GM18870 (cell line): ENCODE results near the gene STK11.
A peak's percentile ranks its signal among the peaks of the same experiment; 100 is the strongest.

Experiments used
- ATAC-seq: cut with Tn5 transposase; IDR thresholded peaks from one replicate; pipeline ENCODE4 v1.9.1; 2021; ENCODE audit warnings: moderate library complexity; ENCODE audit not compliant: unreplicated experiment

The STK11 gene

DNA sequence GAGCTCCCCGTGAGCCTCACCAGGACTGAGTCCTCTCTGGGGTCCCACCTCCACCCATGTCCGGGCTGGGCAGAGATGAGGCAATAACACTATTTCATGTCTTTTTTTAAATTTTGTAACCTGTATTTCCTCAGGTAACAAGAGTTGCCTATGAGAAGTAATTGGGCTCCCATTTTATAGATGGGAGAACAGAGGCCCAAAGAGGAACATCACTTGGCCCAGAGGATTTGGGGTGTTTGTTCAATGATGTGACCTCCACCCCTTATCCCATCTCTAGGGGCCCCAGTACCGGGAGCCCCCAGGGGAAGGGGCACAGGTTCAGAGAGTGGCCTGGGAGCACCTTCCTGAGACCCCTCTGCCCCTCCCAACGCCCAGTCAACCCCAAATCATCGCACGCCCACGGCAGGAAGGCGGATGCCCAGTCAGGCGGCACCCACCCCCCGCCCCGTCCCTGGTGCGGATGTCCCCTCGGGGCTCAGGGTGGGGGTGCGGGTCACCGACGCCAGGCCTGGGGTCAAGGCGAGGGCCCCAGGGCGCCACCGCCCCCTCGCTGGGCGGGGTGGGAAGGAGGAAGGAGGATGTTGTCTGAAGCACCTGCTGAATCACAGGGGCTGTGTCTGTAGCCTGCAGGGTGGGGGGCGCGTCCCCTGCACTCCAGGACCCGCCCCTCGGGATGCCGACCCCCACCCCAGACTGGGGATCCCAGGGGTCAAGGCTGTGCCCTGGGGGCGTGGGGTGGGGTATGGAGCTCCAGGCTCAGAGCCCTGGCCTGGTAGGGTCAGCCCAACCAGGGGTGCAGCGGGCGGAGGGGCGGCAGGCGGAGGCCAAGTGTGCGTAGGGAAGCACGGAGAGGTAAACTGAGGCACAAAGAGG is 54.5 kb downstream of the STK11 start:
- no peak for ATAC-seq

DNA sequence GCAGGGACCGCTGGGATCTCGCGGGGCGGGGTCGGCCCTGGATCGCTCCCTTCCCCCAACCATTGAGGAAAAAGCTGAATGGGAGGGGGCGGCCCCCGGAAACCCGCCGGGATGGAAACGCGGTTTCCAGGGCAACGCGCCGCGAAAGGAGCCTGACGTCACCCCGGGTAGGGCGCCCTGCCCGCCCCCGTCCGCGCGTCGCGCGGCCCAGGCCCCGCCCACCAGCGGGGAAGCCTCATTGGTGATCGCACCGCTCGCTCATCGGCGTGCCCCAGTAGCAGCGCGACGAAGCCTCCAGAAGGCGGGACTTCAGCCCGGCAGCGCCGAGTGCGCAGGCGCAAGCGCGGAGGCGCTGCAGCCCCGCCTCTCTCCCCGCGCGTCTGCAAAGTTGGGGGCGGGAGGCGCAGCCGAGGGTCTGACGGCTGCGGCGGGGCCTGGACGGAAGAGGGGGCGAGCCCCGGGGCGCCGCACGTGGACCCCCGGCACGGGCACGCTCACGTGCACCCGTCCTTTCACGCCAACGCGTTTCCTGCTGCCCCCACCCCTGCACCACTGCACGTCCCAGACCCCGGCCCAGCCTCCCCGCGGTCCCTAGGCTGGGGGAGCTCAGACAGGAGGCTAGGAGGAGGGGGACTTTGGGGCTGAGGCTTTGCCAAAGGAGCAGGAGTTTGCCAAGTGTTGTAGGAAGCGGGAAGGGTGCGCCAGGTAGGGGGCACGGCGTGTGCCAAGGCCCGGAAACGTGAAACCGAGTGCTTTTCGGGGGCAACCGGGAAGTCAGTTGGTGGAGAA is 55.4 kb downstream of the STK11 start:
- ATAC-seq, result no peak

DNA sequence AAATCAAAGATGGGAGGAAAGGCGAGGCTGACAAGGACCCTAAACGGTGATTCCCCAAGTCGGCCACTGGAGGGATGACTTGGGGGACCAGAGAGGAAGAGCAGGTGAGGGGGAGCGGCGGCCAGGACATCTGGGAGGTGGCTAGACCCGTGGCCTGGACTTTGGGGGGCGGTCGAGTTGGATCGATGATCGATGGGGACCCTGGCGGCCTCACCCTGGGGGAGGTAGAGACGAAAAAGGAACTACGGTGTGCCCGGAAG is 55.9 kb downstream of the STK11 start:
- no peak for ATAC-seq

DNA sequence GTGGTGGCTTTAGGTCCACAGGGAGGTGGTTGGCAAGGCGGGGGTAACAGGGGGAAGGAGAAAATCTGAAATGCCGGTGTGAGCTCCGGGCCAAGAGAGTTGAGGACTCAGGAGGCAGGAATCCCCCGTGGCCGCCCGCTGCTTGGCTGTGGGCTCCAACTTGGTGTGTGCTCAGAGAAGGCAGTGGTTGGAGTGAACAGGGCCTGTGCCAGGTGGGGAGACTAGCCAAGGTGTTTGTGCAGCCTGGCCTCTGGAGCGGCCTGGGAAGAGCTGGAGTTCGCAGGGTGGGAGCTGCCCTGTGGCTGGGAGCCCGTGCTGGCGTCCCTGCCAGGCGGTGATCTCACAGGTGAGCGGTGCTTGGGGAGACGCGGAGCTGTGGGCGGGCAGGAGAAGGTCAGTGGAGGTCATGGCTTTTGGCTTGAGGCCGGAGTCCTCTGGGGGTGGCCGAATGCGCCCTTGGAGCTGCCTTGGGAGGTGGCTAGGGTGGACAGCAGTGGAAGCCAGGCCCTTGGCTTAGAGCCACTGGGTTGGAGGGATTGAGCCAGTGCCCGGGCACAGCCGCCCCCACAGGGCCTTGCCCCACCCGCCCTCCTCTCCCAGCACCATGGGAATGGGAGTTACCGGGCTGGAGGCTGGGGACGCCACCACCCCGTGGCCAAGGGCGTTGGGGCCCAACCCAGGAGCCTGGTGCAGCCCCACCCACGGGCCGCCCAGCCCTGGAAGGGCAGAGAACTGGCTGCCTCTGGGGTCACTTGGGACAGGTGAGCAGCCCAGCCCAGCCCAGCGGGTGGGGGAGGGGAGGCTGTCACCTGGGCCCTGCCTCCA is 56.4 kb downstream of the STK11 start:
- no peak for ATAC-seq

DNA sequence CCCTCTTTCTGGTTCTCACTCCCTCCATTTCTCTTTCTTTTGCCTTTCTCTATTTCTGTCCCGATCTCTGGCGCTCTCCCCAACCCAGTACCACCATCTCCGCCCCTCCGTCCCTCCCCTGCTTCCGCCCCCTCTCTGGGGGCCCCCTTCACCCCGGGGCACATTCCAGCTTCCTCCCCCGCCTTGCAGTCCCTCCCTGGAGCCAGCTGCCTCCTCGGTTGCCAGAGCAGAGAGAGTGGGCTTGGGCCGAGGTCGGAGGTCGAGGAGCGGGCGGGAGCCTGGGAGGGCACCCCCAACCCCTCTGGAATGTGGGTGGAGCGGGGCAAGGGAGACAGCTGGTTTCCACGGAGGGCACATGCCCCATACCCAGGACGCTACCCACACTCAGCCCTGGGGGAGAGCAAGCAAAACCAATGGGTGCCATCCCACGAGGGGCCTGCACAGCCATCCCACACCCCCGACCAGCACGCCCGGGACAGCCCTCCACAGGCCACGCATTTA is 57.1 kb downstream of the STK11 start:
- ATAC-seq, result no peak

DNA sequence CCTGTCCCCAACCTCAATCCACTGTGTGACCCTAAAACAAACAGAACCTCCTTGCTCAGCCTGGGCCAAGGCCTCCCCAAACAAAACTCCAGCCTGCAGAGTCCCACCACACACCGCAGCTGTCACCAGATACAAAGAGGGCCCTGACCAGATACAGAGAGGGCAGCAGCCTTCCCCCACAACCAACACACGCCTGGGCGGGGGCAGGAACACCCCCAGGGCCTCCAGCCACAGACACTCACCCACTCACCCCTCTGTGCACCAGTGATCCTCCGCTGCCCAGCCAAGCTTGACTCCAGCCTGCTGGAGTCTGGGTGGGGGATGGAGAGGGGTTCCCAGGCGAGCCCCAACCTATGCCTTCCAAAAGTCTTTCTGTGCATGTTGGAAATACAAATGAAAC is 57.6 kb downstream of the STK11 start:
- ATAC-seq, result no peak

DNA sequence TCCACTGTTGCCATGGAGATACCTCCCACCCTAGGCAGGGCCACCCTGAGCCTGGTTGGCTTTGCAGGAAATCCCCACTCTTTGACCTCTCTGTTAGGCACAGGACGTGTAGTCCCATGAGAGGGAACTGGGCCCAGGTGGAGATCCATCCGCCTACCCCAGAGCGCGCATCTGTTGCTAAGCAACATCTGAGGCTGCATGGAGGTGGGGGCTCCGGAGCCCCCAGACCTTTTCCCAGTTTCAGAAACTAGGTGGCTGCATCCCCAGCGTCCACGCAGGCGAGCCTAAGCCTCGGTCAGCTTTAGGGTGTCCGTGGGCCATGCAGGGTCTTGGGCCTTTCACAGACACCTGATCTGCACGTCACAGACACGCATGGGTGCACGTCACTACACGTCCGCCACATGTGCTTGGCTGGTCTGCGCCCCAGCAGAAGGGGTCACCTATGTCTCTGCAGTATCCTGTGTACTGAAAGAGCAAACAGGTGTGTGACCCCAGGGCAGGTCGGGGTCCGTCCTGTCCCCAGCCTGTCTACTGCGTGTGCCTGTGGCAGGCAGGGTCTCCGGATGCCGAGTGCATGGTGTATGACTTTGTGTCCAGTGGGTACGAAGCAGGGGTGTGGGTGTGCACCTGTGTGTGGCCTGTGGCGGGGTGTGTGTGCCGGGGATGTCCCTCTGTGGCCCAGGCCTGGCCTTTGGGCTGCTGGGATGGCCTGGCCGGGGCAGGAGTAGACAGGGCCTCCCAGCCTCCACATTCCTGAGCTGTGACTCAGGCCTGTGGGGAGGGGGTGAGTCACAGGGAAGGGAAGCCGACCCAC is 59.4 kb downstream of the STK11 start:
- ATAC-seq, result no peak

DNA sequence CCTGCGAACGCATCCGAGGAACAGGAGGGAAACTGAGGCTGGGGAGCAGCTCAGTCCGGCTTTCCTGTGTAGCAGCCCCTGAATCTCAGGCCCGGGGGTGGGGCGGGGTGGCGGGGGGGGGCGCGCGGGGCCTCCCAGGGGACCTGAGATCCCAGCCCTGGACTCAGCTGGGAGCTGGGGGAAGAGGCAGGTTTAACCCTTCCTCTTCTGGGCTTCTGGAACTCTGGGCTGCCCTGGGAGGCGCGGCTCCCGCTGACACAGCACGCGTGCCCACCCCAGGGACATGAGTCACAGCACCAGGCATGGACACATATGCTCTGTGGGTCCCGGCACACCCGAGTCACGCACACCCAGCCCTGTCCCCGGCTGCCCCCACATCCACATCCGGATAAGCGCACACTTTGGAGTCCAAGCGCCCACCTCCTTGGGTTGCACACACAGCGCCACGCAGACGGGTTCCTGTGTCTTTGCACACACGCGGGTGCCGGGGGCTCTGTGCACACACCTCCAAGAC is 60.1 kb downstream of the STK11 start:
- no peak for ATAC-seq

DNA sequence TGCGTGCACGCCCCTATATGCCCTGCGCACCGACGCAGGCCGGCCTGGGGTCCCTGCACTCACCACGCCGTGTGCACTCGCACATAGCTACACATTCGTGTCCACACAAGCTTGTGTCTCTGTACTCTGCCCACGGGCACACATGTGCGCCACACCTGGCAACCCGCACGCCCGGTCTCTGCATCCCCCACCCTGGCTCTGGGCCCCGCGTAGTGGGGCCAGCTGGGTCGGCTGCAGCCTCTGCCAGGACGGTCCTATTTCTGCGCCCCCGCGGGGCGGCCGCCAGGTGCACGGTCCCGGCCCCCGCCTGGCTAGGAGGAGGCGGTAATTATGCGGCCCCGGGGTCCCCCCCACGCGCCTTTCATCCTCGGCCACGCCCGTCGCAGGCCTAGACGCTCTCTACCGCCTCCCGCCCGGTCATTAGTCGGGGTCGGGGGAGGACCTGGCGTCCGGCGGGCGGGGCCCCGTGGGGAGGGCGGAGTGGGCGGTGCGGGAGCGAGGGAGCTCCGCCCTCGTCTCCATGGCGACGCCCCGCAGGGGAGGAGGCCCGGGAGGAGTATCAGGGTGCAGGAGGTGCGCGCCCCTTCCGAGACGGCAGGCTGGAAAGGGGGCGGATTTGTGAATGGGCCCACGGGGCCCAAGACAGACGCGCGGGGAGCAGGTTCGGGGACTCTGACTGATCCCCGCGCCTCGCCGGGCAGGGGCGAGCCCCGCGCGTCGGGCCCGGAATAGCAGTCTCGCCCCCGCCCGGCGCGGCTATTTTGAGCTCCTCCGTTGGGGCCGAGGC is 60.7 kb downstream of the STK11 start:
- ATAC-seq, result peak; percentile 32

DNA sequence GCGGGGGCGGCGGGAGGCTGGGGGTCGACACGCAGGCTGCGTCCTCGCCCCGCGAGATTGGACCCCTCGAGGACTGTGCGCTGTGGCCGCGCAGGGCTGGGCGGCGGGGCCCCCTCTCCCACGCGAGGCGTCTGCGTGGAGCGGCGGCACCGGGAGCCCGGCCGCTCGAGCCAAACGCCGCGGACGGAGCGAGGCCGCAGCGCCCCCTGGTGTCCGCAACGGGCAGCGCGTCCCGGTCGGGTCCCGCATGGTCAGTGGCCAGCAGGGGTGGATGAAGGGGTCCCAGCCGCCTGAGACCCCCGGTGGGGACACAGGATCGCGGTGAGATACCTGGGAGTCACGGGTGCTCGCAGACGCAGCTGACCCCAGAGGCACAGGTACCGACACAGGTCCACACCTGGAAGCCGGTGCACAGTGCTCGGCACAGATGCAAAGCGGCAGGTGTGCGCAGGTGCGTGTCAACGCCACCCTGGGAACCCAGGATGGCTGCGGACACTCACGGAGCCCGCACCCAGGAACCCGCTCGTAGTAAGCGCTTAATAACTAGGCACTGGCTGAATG is 61.4 kb downstream of the STK11 start:
- peak; percentile 11 for ATAC-seq

DNA sequence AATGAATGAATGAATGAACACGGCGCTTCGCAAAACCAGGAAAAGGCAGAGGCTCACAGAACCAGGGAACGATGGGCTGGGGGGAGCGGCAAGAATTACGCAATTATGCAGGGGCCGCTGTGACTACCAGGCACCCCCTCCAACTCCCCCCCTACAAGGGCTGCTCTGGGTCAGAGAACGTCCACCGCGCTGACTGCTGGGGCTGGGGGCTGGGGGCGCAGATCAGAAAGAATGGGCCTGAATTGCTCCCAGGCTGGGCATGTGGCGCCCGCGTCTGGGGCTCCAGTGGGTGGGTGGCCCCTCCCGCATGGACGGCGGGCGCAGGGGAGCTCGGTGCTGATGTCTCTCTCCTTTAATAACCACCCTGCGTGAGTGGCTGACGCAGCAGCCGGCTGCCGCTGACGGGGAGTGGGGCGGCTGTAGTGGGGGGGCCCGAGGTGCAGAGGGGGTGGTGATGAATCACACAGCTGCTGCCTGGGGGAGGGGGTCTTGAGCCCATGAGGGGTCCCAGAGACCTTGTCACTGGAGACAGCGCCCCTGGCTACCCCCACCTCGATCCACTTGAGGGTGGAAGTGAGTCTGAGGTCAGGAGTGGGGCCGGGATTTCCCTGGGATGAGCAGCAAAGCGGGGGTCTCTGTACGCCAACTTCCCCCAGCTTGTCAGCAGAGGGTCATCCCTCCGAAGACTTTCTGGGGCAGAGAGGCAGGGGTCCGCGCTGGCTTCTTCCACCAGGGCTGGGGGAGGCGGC is 62.1 kb downstream of the STK11 start:
- no peak for ATAC-seq

DNA sequence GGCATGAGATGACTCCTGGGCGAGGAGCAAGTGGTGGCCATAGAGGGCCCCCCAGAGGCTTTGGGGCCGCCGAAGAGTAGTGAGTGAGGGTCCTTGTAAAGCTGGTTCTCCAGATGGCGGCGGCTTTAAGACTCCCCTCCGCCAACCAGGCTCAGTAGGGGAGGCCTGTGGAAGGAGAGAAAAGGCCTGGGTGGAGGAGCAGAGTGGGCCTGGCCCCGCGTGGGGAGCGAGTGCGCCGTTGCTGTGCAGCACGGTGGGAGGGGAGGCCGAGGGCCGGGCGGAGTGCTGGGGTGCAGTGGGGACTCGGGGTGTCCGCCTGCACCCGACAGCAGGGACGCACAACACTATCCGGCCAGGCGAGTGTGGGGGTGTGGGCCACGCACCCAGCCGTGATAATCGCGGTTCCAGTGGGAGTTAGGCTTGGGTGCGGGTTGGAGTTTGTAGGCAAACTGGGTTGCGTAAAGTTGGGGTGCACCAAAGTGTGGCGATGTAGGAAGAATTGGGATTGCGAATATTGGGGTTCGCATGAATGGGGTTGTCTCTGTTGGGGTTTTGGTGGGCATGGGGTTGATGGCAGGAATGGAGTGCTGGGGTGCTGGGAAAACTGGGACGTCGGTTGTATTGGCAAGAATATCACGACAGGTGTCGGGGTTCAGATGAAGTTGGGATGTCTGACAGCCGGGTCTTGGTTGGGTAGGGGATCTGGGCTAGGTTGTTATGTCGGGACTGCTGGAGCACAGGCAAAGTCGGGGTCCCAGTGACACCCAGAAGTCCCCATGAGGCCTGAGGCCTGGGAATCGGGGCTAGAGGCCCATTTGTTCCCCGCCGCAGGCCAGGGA is 62.9 kb downstream of the STK11 start:
- ATAC-seq, result no peak

DNA sequence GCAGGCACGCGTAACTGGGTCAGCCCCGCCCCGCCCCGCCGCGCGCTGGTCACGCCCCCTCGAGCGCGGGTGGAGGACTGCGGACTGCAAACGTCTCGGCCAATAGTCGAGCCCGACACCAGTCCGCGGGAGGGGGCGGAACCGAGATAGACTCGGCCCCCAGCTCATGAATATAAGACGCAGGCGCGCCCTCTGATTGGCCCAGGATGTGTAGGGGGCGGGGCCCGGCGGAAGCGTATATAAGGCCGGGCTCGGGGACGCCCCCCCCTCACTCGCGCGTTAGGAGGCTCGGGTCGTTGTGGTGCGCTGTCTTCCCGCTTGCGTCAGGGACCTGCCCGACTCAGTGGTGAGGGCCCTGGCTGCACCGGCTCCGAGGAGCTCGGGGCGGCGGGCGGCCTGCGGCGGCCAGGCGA is 63.5 kb downstream of the STK11 start, which contains the start of gene CIRBP:
CIRBP (plus strand) TSS at position 268 of the 413 bp plus-strand sequence. CDS start 1,602 bp downstream, outside the sequence.
- peak; percentile 48 for ATAC-seq

DNA sequence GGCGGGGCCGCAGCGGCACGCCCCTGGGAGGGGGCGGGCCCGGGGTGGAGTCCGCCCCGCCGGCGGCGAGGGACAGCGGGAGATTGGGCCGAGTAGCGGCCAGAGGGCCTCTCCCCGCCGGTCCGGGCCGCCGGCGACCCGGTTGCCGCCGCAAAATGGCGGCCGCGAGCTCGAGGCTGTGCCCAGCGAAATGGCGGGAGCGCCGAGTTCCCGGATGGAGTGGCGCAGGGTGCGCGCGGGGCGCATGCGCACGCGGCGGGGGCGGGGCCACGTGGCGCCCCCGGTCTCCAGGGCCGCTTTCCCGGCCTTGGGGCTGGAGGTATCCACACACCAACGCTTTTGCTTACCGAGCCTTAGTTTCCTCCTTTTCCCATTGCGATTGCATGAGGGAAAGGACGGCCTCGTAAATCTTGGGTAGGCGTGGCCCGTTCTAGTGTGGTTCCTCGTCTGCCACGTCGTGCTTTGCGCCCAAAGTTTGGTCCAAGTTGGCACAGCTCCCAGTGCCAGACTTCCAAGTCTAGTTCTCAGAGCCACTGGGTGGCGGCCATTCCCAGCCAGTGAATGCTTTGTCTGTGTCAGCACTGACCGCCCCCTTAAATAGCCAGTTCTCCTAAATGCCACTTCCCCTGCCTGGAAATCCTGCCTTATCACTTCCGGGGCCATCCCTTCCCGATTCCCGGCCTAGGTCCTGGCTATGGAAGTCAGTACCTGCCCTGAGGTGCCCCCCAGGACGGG is 64.1 kb downstream of the STK11 start:
- ATAC-seq, result peak; percentile 4

DNA sequence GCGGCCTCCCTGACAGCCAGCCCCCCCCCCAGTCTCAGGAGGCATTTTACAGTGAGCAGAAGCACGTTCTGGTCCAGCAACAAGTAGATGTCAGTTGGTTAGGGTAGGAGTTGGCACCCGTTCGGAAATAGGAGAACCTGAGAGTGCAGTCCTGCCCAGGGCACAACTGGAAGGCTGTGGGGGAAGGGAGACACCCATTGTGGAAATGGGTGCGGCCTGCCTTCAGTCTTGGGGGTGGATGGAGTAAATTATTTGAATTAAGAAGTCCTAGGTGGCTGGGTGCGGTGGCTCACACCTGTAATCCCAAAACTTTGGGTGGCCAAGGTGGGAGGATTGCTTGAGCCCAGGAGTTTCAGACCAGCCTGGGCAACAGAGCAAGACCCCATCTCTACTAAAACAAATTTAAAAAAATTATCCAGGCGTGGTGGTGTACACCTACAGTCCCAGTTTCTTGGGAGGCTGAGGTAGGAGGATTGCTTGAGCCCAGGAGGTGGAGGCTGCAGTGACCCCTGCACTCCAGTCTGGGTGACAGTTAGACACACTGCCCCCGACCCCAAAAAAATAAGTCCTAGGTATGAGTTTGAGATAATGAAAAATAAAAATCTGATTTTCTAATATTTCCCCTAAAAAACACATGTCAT is 64.8 kb downstream of the STK11 start:
- no peak for ATAC-seq

DNA sequence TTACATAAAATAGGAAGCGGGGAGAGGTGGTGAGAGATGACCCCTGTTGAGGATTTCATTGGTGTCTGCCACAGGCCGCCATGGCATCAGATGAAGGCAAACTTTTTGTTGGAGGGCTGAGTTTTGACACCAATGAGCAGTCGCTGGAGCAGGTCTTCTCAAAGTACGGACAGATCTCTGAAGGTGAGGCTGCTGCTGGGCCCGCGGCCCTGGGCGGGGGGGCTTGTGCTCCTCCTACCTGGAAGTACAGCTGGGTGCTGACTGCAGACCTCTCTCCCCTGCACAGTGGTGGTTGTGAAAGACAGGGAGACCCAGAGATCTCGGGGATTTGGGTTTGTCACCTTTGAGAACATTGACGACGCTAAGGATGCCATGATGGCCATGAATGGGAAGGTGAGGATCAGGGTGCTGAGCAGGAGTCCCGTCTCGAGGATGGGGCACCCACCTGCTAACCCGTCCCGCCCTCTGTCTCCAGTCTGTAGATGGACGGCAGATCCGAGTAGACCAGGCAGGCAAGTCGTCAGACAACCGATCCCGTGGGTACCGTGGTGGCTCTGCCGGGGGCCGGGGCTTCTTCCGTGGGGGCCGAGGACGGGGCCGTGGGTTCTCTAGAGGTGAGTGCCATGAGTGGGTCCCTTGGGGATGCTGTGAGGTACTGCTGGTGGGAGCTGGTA is 65.4 kb downstream of the STK11 start:
- ATAC-seq, result no peak
